Measurements from ENCODE around the gene ARHGEF1.
A peak's percentile ranks its signal among the peaks of the same experiment; 100 is the strongest.

ARHGEF1 gene

DNA sequence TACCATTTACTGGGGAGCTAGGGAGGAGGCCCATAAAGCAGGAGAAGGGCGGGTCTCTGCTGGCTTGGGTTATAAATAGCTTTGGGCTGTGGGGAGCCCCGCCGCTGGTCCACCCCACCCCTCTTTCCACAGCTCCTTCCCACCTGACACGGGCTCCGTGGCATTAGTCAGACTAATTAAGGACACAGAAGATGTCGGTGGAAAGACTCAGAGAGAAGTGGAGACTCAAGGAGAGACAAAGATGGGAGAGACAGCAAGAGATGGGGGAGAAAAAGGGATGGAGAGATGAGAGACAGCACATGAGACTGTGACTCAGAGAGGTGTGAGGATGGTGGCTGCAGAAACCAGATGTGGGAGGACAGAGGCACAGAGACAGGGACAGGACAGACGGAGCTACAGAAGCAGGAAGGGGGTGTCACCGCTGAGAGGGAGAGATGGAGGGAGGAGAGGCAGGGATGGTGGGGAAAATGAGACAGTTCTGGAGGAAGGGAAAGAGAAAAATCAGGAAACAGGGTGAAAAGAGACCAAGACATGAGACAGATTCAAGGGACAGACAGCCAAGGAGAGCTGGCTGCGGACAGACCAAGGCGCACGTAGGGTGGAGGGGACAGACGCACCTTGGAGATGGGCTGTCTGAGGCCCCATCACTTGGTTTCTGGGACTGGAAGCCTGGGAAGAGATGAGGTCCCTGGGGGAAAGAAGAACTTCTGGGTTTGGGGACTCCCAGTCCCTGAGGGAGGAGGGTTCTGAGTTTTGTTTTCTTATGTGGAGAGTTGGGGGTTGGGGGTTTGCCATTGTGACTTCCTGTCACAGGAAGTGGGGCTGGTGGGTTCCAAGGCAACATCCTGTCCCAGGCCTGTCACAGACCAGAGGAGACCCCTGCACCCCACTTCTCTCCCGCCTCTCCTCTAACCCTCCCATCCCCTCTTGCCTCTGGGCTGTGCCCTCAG is 4.1 kb downstream of the ARHGEF1 start:
- Mint-ChIP-seq H3K27ac (peak overlapping the region; percentile 98), H3K4me1 (peaks cover 71% of the 10 kb centered on the region), H3K4me3 (peak overlapping the region; percentile 93), H3K36me3 (ENCODE audit: low read depth) (peaks cover 48% of the 10 kb centered on the region), H3K27me3 (peaks cover 2% of the 10 kb centered on the region), H3K9me3 (no peaks in the 10 kb centered on the region)
- DNase-seq (peak; percentile 71), ATAC-seq (peak; percentile 48)

DNA sequence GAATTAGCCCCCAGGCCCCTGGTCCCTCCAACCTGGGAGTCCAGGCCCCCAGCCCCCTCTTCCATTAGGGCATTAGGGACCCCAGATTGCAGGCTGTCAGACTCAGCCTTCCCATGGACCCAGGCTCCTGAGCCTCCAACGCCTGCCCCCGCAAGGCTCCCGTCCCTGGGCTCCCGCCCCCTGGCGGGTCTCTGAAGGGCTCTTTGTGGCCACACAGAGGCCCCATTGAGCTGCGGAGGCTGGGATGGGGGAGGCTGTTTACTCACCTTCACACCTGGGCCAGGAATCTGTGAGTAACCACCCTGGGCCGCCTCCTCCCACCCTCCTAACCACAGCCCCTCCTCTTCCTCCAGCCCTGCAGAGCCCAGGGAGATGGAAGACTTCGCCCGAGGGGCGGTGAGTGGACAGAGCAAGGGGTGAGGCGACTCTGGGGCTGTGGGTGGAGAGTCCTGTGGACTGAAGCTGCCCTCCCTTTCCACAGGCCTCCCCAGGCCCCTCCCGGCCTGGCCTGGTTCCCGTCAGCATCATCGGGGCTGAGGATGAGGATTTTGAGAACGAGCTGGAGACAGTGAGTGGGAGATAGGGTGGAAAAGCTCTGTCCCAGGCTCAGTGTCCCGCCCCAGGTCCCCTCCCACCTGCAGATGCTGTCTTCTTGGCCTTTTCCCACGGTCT is 4.9 kb downstream of the ARHGEF1 start:
- Mint-ChIP-seq H3K4me1 (peaks cover 70% of the 10 kb centered on the region), H3K4me3 (peak overlapping the region; percentile 93), H3K27ac (peak overlapping the region; percentile 98), H3K36me3 (ENCODE audit: low read depth) (peaks cover 45% of the 10 kb centered on the region), H3K9me3 (no peaks in the 10 kb centered on the region), H3K27me3 (peaks cover 2% of the 10 kb centered on the region)
- DNase-seq (peak; percentile 89), ATAC-seq (peak; percentile 60)

DNA sequence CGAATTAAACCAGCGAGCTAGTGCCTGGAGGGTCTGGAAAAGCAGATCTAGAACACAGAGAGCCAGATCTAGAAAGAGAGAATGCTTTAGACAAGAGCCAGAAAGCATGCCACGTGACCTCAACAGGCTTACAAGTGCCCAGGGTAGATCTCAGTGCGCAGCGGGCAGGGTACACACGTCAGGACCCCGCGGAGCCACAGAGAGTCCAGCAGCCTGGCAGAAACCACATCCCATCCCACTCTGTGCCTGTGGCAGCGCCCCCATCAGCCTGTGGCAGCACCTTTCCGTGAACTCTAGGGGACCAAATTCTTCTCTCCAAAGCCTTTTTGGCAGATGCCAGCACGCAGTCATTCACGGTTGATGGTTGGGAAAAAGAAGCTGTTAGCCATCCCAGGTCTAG is 5.9 kb downstream of the ARHGEF1 start:
- peaks cover 73% of the 10 kb centered on the region for H3K4me1 Mint-ChIP-seq
- ATAC-seq (no peak), DNase-seq (no peak)
- peaks cover 45% of the 10 kb centered on the region for H3K36me3 Mint-ChIP-seq (ENCODE audit: low read depth)
- no peaks in the 10 kb centered on the region for H3K9me3 Mint-ChIP-seq
- H3K27ac Mint-ChIP-seq = peak overlapping the region; percentile 98
- peak overlapping the region; percentile 93 for H3K4me3 Mint-ChIP-seq
- peaks cover 2% of the 10 kb centered on the region for H3K27me3 Mint-ChIP-seq

DNA sequence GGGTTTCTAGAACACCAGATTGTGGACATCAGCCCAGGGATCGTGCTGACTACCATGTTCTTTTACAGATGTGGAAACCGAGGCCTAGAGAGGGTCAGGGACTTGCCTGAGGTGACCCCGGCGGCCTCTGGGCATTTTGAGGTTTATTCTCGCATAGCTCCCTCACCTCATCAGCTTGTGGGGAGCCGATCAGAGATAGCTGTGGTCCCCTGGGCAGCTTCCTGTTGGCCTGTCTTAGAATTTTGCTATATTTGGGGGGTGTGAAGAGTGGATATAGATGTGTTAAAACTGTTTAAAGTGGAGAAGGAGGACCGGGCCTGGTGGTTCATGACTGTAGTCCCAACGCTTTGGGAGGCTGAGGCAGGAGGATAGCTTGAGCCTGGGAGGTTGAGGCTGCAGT is 6.9 kb downstream of the ARHGEF1 start:
- DNase-seq = no peak
- Mint-ChIP-seq H3K27me3 (peaks cover 2% of the 10 kb centered on the region), H3K4me1 (peaks cover 78% of the 10 kb centered on the region), H3K9me3 (no peaks in the 10 kb centered on the region), H3K27ac (peak overlapping the region; percentile 98), H3K4me3 (peak overlapping the region; percentile 33), H3K36me3 (ENCODE audit: low read depth) (peaks cover 47% of the 10 kb centered on the region)
- ATAC-seq = no peak

DNA sequence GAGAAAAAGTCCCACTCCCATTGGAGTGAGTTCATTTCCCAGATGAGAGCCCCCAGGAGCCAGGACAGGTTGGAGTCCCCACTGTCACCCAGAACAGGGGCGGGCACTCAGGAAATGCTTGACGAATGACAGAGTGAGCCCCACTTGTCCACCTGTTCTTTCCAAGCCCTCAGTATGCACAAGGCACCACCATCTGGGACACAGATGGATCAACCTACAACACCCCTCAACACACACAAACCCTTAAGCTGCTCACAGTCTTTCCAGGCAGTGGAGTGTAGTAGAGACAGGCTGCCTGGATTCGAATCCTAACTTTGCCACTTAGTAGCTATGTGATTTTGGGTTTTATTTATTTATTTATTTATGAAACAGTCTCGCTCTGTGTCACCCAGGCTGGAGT is 8.0 kb downstream of the ARHGEF1 start:
- ATAC-seq = no peak
- peaks cover 79% of the 10 kb centered on the region for H3K4me1 Mint-ChIP-seq
- no peak for DNase-seq
- H3K9me3 Mint-ChIP-seq = no peaks in the 10 kb centered on the region
- H3K36me3 Mint-ChIP-seq (ENCODE audit: low read depth) = peaks cover 46% of the 10 kb centered on the region
- peaks cover 2% of the 10 kb centered on the region for H3K27me3 Mint-ChIP-seq
- H3K27ac Mint-ChIP-seq = peak overlapping the region; percentile 76
- H3K4me3 Mint-ChIP-seq = no peak overlapping the region

DNA sequence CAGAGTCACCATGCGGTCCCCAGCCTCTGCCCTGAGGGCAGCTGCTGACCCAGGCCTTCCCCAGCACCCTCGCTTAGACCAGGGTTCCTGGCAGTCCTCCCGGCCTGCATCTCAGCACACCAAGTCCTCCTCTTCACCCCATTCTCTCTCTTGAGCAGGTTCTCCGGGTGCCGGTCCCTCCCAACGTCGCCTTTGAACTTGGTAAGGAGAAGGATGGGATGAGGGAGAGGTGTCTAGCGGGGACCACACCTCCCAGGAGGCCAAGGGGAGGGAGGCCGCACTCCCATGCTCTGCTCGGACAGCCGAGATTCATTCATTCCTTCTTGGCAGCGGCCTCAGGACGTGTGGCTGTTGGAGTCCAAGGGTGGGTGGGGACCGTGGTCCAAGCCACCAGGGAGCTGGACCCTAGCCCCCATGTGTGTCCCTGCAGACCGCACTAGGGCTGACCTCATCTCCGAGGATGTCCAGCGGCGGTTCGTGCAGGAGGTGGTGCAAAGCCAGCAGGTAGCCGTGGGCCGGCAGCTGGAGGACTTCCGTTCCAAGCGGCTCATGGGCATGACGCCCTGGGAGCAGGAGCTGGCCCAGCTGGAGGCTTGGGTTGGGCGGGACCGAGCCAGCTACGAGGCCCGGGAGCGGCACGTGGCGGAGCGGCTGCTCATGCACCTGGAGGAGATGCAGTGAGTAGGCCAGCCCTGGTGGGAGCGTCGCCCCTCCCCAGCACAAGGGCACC is 9.4 kb downstream of the ARHGEF1 start:
- ATAC-seq = no peak
- Mint-ChIP-seq H3K36me3 (ENCODE audit: low read depth) (peaks cover 38% of the 10 kb centered on the region), H3K9me3 (no peaks in the 10 kb centered on the region), H3K27me3 (no peaks in the 10 kb centered on the region), H3K4me3 (no peak overlapping the region), H3K27ac (no peak overlapping the region), H3K4me1 (peaks cover 70% of the 10 kb centered on the region)
- no peak for DNase-seq

DNA sequence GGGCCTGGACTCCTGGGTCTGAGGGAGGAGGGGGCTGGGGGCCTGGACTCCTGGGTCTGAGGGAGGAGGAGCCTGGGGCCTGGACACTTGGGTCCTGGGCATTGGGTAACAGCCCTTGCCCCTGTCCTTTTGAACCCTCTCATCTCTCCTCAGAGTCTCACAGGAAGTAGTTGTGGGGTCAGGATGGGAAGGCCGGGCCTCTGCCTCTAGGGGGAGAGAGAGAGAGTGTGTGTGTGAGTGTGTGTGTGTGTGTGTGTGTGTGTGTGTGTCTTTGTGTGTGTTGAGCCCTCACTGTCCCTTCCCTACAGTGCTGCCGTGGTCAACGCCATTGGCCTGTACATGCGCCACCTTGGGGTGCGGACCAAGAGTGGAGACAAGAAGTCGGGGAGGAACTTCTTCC is 10.9 kb downstream of the ARHGEF1 start:
- Mint-ChIP-seq H3K4me3 (no peak overlapping the region), H3K4me1 (peaks cover 65% of the 10 kb centered on the region), H3K27ac (peak overlapping the region; percentile 54), H3K27me3 (no peaks in the 10 kb centered on the region), H3K9me3 (no peaks in the 10 kb centered on the region), H3K36me3 (ENCODE audit: low read depth) (peaks cover 40% of the 10 kb centered on the region)
- DNase-seq (no peak), ATAC-seq (peak; percentile 25)

DNA sequence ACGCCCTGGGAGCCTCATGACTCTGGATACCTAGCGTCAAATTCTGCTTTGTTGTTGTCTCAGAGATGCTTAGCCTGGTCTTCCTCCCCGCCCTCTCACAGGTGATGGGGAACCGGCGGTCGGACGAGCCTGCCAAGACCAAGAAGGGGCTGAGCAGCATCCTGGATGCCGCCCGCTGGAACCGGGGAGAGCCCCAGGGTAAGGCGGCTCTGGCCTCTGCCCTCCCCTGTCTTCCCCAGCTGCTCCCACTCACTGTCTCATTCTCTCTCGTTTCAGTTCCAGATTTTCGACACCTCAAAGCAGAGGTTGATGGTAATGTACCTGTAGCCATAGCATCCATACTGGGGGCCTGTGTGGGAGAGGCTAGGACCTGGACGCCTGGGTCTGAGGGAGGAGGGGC is 11.4 kb downstream of the ARHGEF1 start:
- H3K4me1 Mint-ChIP-seq = peaks cover 64% of the 10 kb centered on the region
- no peak for DNase-seq
- H3K36me3 Mint-ChIP-seq (ENCODE audit: low read depth) = peaks cover 39% of the 10 kb centered on the region
- H3K27me3 Mint-ChIP-seq = no peaks in the 10 kb centered on the region
- ATAC-seq = no peak
- no peak overlapping the region for H3K4me3 Mint-ChIP-seq
- H3K9me3 Mint-ChIP-seq = no peaks in the 10 kb centered on the region
- H3K27ac Mint-ChIP-seq = peak overlapping the region; percentile 54

DNA sequence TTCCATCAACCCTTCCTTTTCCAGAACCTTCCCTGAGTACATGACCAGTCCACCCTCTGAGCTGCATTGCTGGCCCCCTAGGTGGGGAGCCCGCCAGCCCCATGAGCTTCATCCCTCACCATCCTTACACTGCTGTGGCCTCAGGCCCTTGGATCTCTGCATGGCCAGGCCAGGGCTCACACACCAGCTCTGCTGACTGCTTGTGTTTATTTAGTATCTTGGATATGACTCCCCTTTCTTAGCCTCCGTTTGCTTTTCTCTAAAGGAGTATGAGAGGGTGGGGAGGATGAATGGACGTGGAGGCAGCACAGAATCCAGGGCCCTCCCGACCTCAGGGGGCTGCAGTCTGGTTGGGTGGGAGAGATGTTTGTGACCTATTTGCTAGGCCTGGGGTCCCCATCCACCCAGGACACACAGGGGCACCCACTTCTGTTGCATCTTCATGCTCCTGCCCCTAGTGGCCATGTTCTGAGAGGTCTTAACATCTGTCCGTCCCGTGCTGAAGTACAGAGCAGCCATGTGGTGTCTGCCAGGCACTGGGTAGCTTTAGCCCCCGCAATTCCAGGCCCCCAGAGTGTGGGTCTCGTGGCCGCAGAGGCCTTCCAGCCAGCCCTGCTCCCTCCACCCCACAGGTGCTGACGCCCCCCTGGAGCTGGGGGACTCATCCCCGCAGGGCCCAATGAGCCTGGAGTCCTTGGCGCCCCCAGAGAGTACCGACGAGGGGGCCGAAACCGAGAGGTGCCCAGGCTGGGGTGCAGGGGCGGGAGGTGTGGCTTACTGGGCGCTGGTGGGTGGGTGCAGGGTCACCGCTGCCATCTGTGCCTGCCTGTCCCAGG is 13.0 kb downstream of the ARHGEF1 start:
- Mint-ChIP-seq H3K9me3 (no peaks in the 10 kb centered on the region), H3K4me1 (peaks cover 59% of the 10 kb centered on the region), H3K27me3 (no peaks in the 10 kb centered on the region), H3K4me3 (peak overlapping the region; percentile 29), H3K36me3 (ENCODE audit: low read depth) (peaks cover 45% of the 10 kb centered on the region), H3K27ac (peak overlapping the region; percentile 85)
- ATAC-seq (peak; percentile 65), DNase-seq (no peak)

DNA sequence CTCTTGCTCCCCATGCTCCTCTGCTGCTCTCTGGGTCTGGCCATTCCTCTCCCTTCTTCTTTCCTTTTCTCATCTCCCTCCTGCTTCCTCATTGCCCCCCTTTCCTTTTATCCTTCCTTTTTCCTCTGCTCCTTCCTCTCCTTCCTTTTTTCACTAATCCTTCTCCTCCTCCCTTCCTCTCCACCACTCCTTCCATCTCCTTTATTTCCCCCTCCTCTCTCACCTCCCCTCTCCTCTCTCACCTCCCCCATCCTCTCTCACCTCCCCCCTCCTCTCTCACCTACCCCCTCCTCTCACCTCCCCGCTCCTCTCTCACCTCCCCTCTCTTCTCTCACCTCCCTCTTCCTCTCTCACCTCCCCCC is 13.6 kb downstream of the ARHGEF1 start:
- Mint-ChIP-seq H3K9me3 (no peaks in the 10 kb centered on the region), H3K4me1 (peaks cover 53% of the 10 kb centered on the region), H3K27ac (peak overlapping the region; percentile 85), H3K36me3 (ENCODE audit: low read depth) (peaks cover 44% of the 10 kb centered on the region), H3K4me3 (no peak overlapping the region), H3K27me3 (no peaks in the 10 kb centered on the region)
- DNase-seq (no peak), ATAC-seq (no peak)

DNA sequence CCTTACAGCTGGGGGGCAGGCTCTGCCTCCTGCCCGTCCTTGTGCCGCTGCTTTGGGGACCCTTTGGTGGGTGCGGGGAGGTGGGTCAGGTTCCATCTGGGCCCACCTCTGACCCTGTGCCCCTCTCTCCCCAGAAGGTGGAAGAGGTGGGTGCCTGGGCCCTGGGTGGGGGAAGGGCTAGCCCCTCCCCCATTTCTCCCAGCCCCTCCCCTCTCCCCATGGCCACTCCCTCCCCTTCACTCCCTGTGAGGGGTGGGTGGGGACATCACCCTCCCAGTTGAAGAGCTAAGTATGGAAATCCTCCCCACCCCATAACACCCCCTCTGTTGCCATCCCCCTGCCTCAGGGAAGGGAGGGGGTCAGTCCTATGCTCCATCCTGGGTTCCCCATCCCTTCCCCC is 14.2 kb downstream of the ARHGEF1 start:
- no peak for DNase-seq
- peak overlapping the region; percentile 71 for H3K27ac Mint-ChIP-seq
- no peak overlapping the region for H3K4me3 Mint-ChIP-seq
- H3K27me3 Mint-ChIP-seq = no peaks in the 10 kb centered on the region
- ATAC-seq = no peak
- H3K4me1 Mint-ChIP-seq = peaks cover 52% of the 10 kb centered on the region
- H3K36me3 Mint-ChIP-seq (ENCODE audit: low read depth) = peaks cover 49% of the 10 kb centered on the region
- H3K9me3 Mint-ChIP-seq = no peaks in the 10 kb centered on the region

DNA sequence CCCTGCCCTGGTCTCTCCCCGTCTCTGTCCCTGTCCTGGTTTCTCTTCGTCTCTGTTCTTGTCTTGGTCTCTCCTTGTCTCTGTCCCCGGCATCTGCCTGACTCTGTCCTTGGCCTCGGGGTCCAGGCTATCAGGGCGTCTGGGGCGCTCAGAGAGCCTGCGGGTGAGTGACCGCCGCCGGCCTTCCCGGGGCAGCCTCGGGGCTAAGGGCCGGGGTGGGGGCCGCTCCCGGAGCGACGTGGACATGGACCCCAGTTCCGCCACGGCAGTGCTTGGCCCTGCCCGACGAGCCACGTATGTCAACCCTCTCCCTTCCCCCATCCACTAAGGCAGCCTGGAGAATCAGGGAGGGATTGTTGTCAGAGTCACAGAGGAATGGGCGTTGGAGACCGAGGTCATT is 14.8 kb downstream of the ARHGEF1 start:
- peak overlapping the region; percentile 71 for H3K27ac Mint-ChIP-seq
- no peaks in the 10 kb centered on the region for H3K9me3 Mint-ChIP-seq
- ATAC-seq = no peak
- peaks cover 50% of the 10 kb centered on the region for H3K4me1 Mint-ChIP-seq
- H3K4me3 Mint-ChIP-seq = no peak overlapping the region
- no peaks in the 10 kb centered on the region for H3K27me3 Mint-ChIP-seq
- no peak for DNase-seq
- H3K36me3 Mint-ChIP-seq (ENCODE audit: low read depth) = peaks cover 53% of the 10 kb centered on the region

DNA sequence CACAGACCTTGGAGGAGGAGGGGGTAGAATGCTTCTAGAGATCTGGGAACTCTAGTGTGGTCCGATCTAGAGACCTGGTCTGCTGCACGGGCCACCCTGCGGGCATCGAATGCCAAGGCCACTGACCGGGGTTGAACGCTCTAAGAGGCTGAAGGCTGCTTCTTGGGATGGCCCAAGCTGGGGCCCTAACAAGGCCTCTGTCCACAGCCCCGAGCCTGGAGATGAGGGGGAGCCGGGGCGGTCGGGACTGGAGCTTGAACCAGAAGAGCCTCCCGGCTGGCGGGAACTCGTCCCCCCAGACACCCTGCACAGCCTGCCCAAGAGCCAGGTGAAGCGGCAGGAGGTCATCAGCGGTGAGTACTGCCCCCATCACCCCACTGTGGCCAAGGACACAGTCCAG is 15.3 kb downstream of the ARHGEF1 start:
- H3K27me3 Mint-ChIP-seq = no peaks in the 10 kb centered on the region
- peak overlapping the region; percentile 18 for H3K27ac Mint-ChIP-seq
- H3K9me3 Mint-ChIP-seq = no peaks in the 10 kb centered on the region
- H3K36me3 Mint-ChIP-seq (ENCODE audit: low read depth) = peaks cover 54% of the 10 kb centered on the region
- no peak for ATAC-seq
- no peak for DNase-seq
- H3K4me3 Mint-ChIP-seq = no peak overlapping the region
- peaks cover 47% of the 10 kb centered on the region for H3K4me1 Mint-ChIP-seq

Data from activated naive CD8-positive, alpha-beta T cell treated with anti-CD3 and anti-CD28 coated beads, Interleukin-2, amount 50 U/mL, for 24 hours (primary cell).